ENCODE results near the gene PPP2R2C. TPM values are rescaled to one million over a fixed set of nuclear protein-coding genes. Genes with fewer than 3 reads are reported as not detected.

The PPP2R2C gene
- total and polyA plus RNA-seq, 12 donors = 0.14 to 10.6 (median 4.2) TPM

GRCh38 chr4:6338951-6339817 is 133.2 kb downstream of the PPP2R2C start:
- no peak overlapping the region for H3K4me3 ChIP-seq
- 64 to 77% methylated on average over 12 of the region's 12 CpGs for WGBS, 2 donors
- H3K4me1 ChIP-seq = peaks cover 0 to 13% (median 4%) of the 10 kb centered on the region in 9 donors
- ATAC-seq = no peak
- H3K27me3 ChIP-seq = peaks cover 0 to 69% (median 47%) of the 10 kb centered on the region in 7 donors
- intact Hi-C loops (cut with DNase I) = loop anchor here in 3 of 10 donors (10.0 kb wide), 2 partner anchors 206 to 344 kb away; no protein-coding TSS in a partner anchor
- TF ChIP-seq CTCF (IDR thresholded peaks at IDR 0.05) = no peak
- no peak overlapping the region for H3K27ac ChIP-seq
- DNase-seq = no peak
- H3K9me3 ChIP-seq = peaks cover 0 to 3% (median 0%) of the 10 kb centered on the region in 11 donors
- H3K36me3 ChIP-seq = no peaks in the 10 kb centered on the region

GRCh38 chr4:6338175-6338950 is 134.1 kb downstream of the PPP2R2C start:
- DNase-seq = no peak
- Histone ChIP-seq H3K27ac (no peak overlapping the region), H3K27me3 (peaks cover 0 to 76% (median 47%) of the 10 kb centered on the region in 7 donors), H3K4me3 (no peak overlapping the region), H3K4me1 (peaks cover 0 to 13% (median 4%) of the 10 kb centered on the region in 9 donors), H3K9me3 (peaks cover 0 to 7% (median 0%) of the 10 kb centered on the region in 11 donors), H3K36me3 (no peaks in the 10 kb centered on the region)
- TF ChIP-seq CTCF (IDR thresholded peaks at IDR 0.05) = no peak
- intact Hi-C loops (cut with DNase I) = loop anchor here in 3 of 10 donors (10.0 kb wide), 2 partner anchors 206 to 344 kb away; no protein-coding TSS in a partner anchor
- ATAC-seq = no peak
- 56 to 58% methylated on average over 14 of the region's 14 CpGs for WGBS, 2 donors

GRCh38 chr4:6337331-6337935 is 135.0 kb downstream of the PPP2R2C start:
- Histone ChIP-seq H3K27me3 (peaks cover 0 to 78% (median 47%) of the 10 kb centered on the region in 7 donors), H3K27ac (no peak overlapping the region), H3K36me3 (no peaks in the 10 kb centered on the region), H3K4me3 (no peak overlapping the region), H3K9me3 (peaks cover 0 to 7% (median 0%) of the 10 kb centered on the region in 11 donors), H3K4me1 (peaks cover 0 to 7% (median 2%) of the 10 kb centered on the region in 9 donors)
- no peak for DNase-seq
- no peak for ATAC-seq
- TF ChIP-seq CTCF (IDR thresholded peaks at IDR 0.05) = no peak
- WGBS, 2 donors = 32 to 36% methylated on average over 19 of the region's 19 CpGs
- intact Hi-C loops (cut with DNase I) = loop anchor here in 3 of 10 donors (10.0 kb wide), 2 partner anchors 207 to 343 kb away; no protein-coding TSS in a partner anchor

GRCh38 chr4:6336166-6336565 is 136.2 kb downstream of the PPP2R2C start:
- H3K9me3 ChIP-seq = peaks cover 0 to 8% (median 0%) of the 10 kb centered on the region in 11 donors
- intact Hi-C loops (cut with DNase I) = loop anchor here in 3 of 10 donors (10.0 kb wide), 2 partner anchors 209 to 341 kb away; no protein-coding TSS in a partner anchor

More at GRCh38 chr4:6336166-6336565, 136.2 kb downstream of the PPP2R2C start:
- ATAC-seq (no peak), DNase-seq (no peak)
- H3K27me3 ChIP-seq = peaks cover 0 to 75% (median 47%) of the 10 kb centered on the region in 7 donors
- no peak overlapping the region for H3K4me3 ChIP-seq
- WGBS, 2 donors = 59 to 77% methylated on average over 13 of the region's 13 CpGs
- TF ChIP-seq CTCF (IDR thresholded peaks at IDR 0.05) = no peak
- H3K36me3 ChIP-seq = no peaks in the 10 kb centered on the region
- H3K27ac ChIP-seq = no peak overlapping the region
- H3K4me1 ChIP-seq = no peaks in the 10 kb centered on the region
